ENCODE measurements around the gene SPATA32.

SPATA32 gene

DNA sequence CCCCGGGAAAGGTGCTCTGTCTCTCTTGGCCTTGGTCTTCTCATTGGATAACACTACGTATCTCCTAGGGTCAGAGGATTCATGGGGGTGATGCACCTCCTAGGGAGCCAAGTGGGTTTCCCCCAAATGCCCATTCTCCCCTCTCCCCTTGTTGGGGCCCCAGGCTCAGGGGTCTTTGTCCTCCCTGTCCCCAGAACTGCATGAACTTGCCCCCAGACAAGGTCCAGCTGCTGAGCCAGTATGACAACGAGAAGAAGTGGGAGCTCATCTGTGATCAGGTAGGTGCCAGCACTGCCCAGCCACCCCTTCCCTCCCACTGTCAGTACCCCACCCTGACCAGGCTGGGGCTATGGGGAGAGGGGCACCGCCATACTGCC is 31.5 kb downstream of the SPATA32 start:
- no peak for DNase-seq

DNA sequence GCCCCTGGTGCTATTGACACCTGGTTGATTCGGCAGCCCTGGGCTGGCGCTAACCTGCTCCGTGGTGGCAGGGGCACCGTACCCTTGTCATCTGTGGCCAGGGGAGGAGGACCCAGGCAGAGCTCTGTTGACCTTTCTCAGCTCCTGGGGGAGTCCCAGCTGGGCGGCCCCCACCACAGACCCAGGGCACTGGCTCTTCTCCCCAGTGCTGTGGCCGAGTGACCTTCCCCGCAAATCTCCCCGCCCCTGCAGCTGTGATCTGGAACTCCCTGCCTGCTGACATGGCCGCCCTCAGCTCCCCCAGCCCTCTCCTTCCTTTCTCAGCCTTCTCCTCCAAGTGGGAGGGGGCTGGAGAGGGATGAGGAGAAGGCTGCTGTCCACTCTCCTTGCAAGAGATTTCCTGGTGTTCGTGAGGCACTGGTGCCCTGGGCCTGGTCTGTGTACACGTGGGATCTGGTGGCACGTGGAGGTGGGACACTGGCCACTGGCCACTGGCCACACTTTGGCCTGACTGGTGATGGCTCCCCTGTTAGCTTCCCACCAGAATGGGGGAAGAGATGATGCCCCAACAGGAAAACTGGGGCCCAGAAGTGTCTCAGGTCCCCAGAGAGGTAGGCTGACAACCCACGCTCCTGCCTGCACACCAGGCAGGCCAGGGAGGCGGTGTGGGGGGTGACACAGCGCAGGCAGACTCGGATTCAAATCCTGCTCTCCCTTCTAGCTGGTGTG is 32.0 kb downstream of the SPATA32 start:
- no peak for DNase-seq

DNA sequence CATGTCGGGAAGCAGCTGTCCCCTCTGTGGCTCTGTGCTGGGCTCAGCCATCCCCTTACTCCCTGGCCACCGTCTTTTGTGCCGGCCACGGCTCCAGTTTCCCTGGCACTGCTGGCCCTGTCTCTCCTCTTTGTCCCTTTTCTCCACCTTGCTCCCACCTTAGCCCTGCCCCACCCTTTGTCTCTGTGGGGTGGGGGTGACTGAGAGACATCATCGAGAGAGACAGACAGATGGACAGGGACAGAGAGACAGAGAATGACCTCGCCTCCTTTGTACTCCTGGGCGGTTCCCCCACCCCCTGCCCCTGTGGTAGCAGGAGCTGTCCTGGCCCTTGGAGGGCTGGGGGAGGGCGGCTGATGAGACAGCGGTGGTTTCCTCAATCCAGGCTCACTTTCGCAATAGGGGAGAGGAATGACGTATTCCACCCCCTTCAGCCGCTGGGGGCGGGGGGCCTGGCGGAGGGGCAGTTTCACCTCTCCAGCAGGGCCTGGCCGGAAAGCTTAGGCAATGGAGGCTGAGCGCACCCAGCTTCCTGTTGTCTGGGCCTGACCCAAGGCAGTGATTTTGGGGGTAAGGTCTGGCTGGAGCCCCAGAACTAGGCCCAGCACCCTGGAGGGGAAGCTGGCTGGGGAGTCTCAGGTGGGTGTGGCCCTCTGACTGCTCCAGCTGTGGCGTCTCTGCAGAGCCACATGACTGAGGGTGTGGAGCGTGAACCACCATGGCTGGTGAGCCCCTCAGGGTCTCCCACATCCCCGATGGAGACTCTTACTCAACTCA is 32.9 kb downstream of the SPATA32 start:
- DNase-seq = peak in 33 of 51 donors; percentile 12 to 68 (median 41)

DNA sequence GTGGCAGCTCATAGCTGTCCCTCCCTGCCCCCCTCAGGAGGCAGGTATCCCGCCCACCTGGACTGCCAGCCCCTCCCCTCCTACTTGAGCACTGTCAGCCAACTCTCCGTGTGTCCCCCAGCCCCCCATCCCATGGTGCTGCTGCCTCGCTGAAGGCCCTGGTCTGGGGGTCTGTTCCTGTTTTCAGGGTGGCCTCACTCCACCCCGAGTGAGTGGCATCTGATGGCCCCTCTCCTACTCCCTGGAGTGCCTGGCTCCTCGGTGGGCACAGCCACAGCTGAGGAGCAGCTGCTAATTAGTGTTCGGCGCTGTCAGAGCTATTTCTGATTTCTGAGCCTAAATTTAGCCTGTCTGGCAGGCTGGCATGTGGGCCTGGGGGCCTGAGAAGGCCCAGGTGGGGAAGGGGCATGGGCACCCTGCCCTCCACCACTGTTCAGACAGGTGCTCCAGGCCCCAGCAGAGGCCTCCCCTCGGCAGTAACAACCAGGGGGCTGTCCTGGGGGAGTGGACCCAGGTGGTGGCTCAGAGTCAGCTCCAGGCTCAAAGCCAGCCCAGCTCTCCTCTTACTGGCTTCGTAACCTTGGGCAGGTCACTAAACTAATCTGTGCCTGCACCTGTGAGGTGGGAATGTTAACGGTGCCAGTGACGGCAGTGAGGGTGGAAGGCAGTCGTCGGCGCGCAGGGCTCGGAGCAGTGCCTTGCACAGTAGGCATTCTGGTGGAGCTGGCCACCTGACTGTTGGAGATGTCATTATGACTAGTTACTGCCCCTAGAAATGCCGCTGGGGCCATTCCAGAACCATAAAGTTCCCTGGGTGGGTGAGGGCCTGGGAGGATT is 33.8 kb downstream of the SPATA32 start:
- DNase-seq = no peak

DNA sequence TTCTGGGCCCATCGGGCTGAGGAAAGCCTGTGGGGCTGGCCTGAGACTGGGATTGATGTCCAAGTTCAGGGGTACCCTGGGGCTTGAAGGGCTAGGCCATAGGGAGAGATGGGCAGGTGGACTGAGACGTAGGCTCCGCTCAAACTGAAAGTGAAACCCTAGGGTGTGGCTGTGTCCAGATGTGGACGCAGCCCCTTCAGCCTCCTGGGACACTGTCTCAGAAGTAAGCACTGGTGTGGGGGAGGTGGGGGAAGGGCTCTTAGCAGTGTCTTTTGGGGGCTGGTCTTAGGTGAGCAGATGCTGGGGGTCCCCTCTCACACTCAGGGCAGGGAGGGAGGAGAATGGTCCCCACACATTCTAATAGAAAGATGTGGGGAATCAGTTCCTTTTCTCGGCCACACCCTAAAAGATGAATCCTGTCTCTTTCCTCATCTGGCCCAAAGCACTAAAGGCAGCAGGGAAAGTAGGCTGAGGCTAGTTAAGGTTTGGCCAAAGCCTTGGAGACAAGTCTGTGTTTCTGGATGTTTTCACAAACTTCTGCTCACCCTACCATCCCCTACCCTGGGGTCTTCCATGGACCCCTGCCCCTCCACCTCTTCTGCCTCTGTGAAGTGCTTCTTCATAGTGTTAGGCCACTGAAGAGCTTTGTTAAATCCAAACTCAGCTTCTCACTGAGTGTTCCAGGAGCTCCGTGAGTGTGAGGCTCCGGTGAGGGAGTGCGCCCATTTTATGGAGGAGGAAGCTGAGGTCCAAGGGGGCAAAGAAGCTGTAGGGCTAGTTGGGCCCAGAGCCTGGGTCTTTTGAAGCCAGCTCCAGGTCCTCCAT is 34.6 kb downstream of the SPATA32 start:
- no peak for DNase-seq

DNA sequence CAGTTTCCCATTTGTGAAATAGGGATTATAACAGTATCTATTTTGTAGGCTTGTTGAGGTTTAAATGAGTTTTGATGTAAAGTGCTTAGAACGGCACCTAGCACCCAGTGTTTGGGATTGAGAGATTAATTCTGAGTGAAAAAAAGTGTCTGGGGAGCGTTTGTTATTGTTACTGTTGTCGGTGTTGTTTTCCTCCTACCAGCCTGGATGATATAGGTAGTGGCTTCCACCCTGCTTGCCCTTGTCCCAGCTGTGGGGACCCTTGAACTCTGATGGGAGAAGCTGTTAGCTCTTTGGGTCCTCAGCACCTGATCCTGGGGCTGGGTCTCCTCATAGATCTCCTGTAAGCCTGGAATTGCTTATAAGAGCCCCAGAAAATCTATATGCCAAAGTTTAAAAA is 35.3 kb downstream of the SPATA32 start:
- DNase-seq = no peak

DNA sequence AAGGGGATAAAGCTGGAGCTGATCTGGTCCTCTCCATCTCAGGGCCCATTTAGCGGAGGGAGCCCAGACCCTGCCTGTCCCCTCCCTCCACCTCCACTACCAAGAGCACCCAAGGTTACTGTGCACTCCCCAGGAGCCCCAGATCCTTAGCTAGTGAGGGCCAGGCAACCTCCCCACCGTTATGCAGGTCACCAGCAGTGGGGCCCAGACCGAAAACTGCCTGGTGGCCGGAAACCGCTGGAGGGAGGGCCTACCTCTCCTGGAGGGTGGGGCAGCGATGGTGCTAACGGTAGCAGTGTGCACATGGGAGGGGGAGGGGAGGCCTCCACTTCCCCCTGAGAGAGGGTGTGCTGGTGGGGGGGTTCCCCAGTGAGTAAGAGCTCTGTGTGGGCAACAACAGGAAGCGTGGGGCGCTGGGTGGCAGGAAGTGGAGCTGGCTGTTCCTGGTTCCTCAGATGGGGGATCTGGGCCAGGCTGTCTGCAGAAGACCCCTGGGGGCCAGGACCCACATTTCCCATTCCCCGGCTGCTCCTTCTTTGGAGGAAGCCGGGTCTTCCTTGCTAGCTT is 35.8 kb downstream of the SPATA32 start:
- DNase-seq = peak in 31 of 51 donors; percentile 5 to 58 (median 37)

DNA sequence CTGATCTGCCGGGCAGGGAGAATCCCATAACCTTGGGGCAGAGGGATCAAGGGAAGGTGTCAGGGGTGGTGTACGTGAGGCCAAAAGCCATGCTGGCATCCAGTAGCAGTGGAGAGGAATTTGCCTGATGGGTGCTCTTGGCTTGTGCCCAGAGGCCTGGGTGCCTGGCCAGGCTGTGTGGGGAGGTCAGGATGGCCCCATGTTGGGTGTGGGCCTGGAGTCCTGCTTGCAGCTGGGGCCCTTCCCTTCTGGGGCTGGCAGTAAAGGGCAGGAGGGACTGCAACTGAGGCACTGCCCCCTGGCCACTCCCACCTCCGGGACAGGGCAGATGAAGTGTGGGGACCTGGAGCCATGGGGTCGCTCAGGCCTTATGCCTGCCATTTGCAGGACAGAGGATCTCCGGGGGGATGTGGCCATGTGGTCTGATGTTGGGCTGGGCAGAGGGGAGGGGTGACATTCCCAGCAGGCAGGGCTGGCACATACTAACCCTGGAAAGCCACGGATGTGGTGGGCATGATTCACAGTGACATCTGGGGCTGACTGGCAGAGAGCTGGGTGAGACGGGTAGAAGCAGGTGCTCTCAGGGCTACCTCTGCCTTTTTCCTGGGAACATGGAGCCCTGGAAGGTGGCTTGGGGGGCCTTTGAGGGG is 36.7 kb downstream of the SPATA32 start:
- DNase-seq = no peak

DNA sequence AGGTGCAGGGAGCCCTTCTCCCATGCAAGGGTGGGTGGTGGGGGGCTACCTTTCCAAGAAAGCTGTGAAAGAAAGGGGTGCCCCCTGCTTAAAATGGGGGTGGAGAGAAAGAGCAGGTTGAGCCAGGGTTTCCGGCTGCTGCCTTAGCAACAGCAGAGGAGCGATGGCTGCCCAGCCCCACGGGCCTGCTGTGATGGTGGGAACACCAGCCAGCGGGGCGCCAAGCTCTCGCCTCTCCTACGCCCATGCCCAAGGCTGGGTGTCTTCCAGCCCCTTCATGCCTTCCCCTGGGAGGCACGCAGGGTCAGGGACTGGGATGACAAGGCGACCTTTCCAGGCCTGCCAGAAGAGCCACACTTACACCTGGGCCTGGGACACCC is 37.2 kb downstream of the SPATA32 start:
- no peak for DNase-seq

DNA sequence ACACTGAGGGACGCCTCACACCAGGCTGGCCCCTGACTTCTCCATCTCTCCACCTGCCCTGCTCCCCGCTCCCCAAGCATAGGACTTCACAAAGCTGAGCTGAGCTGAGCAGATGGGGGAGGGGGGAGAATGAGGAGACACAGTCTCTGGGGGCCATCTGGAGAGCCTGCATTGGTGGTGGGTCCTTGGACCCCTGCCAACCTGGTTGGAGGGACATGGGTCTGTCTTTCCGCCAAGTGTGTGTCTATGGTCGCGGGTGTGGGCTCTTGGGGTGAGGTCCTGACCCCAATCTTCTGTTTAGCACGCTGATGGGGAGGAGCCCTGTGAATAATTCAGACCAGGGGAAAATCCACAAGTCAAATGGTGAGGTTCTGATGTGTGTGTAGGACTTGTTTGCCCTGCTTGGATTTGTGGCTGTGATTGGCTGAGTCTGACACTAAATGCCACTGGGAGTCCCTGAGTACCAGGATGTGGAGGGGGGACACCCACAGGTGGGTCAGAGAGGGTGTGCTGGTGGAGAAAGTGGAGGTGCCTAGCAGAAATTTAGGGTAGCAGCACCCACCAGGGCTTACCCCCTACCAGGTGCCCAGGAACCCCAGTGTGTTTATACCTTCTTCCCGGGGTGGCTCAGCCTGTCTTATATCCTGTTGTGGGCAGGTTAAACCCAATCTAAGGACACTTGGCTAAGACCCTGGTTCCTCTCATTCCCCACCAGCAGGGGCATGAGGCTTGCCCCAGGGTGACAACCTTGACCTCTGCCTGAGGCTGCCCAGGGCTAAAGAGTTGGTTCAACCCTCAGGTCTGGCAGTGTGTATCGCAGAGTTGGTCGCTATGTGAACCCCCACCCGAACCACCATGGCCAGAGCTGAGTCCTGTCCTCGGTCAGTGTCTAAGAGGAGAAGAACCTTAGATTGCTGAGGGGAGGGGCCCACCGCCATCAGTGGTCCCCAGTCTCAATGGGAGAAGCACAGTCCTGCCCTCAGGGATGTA is 38.1 kb downstream of the SPATA32 start:
- DNase-seq = no peak

DNA sequence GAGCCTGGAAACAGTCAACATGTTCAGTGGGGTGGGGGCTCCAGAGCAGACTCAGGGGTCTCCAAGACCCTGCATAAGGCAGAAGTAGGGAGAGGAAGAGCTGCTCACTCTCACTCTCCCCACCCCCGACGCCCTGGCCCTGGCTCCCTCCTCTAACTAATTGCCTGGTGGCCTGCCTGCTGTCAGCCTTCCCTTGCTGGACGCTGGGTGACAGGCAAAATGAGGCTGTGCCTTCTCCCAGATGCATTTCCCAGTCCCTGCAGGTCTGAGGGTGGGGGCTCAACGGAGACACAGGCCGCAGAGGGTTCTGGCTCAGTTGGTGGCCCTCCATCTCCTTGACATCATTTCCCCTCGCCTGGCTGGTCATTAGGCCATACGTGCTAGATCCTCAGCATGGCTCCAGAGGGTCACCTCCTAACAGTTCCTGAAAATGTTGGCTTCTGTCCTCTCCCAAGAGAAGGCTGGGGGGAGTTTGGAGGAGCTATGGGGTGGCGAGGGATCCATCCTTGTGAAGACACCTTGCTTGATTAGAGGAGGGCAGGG is 38.8 kb downstream of the SPATA32 start:
- DNase-seq = no peak

DNA sequence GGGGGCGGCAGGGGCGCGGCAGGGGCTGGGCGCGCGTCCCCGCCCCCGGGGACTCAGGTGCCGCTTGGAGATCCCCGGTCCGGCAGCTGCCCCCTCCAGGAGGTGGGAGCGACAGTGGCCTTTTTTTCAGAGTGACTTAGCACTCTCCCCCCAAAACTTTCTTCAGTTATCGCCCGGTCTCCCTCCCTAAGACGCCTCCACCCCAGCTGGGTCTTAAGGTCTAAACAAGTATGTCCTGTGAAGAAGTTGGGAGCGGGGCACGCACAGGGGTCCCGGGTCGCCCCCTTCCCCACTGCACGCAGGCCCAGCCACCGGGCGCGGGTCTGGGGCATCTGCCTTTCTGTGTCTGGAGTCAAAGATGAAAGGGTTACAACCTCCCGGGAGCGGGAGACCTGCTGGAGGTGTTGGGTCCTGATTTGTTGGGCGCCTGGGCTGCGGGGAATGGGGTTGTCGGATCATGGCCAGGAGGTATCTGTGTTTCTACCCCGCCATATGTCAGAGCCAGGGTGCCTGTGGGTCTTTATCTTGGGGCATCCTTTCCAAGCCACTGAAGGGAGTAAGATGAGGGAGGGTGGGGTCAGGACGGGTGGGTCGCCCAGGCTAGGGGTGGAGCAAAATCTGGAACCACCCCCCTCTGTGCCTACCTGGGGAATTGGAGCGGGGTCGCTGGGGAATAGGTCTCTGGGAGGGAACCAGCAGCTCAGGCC is 39.5 kb downstream of the SPATA32 start:
- no peak for DNase-seq

DNA sequence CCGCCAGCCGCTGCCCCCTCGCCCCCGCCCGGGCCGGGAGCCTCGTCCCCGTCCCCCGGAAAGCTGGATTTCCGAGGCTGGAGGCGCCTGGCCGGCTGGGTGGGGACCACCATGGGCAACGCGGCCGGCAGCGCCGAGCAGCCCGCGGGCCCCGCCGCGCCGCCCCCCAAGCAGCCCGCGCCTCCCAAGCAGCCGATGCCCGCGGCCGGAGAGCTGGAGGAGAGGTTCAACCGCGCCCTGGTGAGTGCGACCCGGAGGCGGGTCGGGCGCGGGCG is 39.9 kb downstream of the SPATA32 start:
- DNase-seq = no peak

DNA sequence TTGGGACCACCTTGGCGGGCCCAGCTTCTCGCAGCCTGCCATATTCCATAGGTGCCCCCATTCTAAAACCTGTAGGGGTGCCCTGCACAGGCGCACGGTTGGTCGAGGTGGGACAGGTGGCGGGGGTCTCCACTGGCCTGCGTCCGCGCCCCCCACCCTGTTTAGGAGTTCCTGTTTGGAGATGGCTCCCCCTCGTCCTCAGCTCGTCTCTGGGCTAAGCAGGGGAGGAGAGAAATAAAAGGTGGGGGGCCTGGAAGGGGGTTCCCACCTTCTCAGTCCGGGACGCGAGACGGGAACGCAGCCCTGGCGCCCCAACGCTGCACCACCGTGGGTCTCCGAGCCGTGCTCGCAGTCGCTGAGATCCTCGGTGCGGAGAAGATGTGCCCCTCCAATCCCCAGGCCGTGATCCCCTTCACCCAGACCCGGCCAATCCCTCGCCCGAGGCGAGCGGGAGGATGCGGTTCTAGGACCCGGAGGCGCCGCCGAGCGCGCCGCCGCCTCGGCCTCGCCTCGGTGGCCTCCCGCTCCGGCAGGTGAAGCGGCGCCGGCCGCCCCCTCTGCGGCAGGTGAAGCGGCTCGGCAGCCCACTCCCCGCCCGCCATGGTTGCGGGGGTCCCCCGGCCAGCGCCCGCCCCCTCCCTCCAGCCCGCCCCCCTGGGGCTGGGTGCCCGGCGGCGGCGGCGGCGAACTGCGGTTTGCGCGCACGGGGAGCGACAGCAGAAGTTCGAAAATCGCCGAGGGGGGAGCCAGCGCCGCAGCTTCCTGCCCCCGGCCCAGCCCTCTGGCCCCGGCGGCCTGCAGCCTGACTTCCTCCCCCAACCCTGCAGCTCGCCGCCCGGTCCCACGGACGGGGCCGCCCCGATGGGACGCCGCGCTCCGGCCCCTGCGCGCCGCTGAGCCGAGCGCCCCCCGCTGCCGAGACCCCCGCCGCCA is 40.5 kb downstream of the SPATA32 start, which contains the start of gene FMNL1:
Gene FMNL1 (plus strand): TSS at position 805 of the 933 bp plus-strand sequence. CDS start 240 bp downstream, outside the sequence.
- DNase-seq = peak in 5 of 51 donors; percentile 19 to 46 (median 27)

DNA sequence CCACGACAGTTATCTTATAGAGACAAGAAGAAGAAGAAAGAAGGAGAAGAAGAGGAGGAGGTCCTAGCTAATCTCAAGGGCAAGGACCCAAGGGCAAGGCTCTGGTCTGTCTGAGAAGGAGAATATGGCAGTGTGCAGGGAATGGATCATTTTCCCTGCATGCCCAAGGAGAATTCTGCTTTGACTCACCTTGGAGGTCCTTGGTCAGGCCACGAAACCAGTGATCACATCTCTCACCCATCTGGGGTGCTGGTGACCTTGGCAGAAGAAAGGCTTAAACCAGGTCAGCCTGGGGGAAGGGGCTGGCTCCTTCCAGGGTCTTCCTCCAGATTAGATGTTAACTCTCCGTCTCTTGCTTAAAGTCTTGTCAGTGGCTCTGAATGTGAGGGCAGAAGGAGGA is 41.8 kb downstream of the SPATA32 start:
- no peak for DNase-seq

DNA sequence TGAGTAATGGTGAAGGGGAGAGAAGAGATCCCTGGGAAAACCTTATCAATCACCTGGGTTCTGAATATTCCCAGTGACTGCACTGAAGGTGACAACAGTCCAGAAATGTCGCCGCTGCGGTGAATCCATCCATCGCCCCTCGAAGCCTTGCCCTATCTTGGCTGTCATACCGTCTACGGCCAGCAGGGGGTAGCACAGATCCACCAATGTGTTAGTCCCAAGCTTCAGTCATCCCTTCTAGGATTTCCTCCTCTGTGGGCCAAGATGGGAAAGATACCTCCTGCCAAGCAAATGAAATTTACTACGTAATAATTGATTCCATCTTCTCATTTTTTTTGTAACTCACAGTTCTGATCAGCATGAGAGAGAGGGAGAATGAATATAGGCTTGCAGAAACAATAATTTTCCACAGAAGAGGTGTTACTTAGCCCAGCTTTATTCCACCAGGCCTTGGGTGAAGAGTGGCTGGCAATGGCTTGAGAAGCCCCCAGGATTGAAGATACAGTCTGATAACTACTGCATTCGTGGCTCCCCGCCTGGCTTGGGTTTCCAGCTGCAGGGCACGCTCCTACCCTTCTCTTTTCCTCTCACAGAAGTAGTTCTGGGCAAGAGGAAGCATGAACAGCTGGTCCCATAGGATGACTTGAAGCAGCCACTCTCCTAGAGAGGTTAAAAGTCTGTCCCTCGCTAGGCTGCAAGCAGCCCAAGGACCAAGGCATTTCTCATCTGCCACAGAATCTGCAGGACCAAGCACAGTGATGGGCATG is 42.8 kb downstream of the SPATA32 start:
- peak in 48 of 51 donors; percentile 20 to 96 (median 72) for DNase-seq

Measured in hypothalamus (tissue), 51 donors.